GM21723 (cell line): ENCODE measurements around the gene CPLX1.
"Not testable (repeated sequence)": the region's sequence is repeated elsewhere in the genome, so short reads cannot be mapped to it uniquely, and the experiment has no call there.

Experiments used
- ATAC-seq: cut with Tn5 transposase; IDR thresholded peaks from one replicate; pipeline ENCODE4 v1.9.1; 2021; ENCODE audit warnings: mild to moderate bottlenecking, moderate library complexity; ENCODE audit not compliant: unreplicated experiment

The CPLX1 gene

GRCh38 chr4:742096-742741 is 83.7 kb downstream of the CPLX1 start:
- ATAC-seq = no peak

GRCh38 chr4:740656-741282 is 85.2 kb downstream of the CPLX1 start:
- no peak for ATAC-seq

- ATAC-seq = no peak
Observed at GRCh38 chr4:740011-740410, 85.9 kb downstream of the CPLX1 start.

- no peak for ATAC-seq
Observed at GRCh38 chr4:739569-739968, 86.4 kb downstream of the CPLX1 start.

- no peak for ATAC-seq
Observed at GRCh38 chr4:738781-739280, 87.1 kb downstream of the CPLX1 start.

GRCh38 chr4:736561-736960 is 89.4 kb downstream of the CPLX1 start:
- not testable (repeated sequence) for ATAC-seq

- ATAC-seq = no peak
Observed at GRCh38 chr4:735583-735982, 90.3 kb downstream of the CPLX1 start.
